K562 (cell line): Measurements from ENCODE around the gene TRAPPC5. TPM values are rescaled to one million over a fixed set of nuclear protein-coding genes. Genes with fewer than 3 reads are reported as not detected.

Experiments used
- ATAC-seq: fragments of 200-7000 bp; cut with Tn5 transposase; 3 replicates; pipeline ENCODE4 v1.9.1; 2020; ENCODE audit warnings: moderate library complexity
- BruUV-seq: library from RNA; stranded (reverse); fragments of 400-500 nt; replicated peaks from 2 replicates; lab custom pipeline; 2021; lab: Mats Ljungman, UMichigan
- CTCF ChIA-PET: fragments of 300-600 bp; formaldehyde crosslinking; extraction: SDS; loops from one replicate; lab custom pipeline; 2021; ENCODE audit warnings: low intra/inter-chr PET ratio; lab: Yijun Ruan, JAX
- POLR2A ChIA-PET: fragments of 300-600, 350-650 bp; sonication (Branson Sonifier 250); formaldehyde crosslinking; extraction: SDS; loops from one replicate; lab custom pipeline; 2021; ENCODE audit warnings: antibody characterized with exemption, inconsistent platforms; lab: Yijun Ruan, JAX
- DNase-seq, 4 experiments: peaks; one replicate each; pipeline versions ENCODE4 v3.0.0 to v3.0.0-alpha.2; 2011 to 2018; ENCODE audit warnings: low spot score in 3 of 4, mixed read lengths in 3 of 4; ENCODE audit errors: extremely low read depth in 1 of 4
- FAIRE-seq: peaks from 2 replicates; lab custom pipeline; 2011; peaks lifted over from hg19 to GRCh38; lab: Jason Lieb, UNC
- H2AFZ ChIP-seq: 2 replicates; pipeline ENCODE4 v1.6.0; 2011; ENCODE audit warnings: low read depth, low read length, control low read depth, inconsistent platforms
- H3K27ac ChIP-seq: fragments of 200-600 bp; 3 replicates; pipeline ENCODE4 v1.8.0; 2011; ENCODE audit warnings: low read depth, mild to moderate bottlenecking, control low read depth, inconsistent platforms, low read length, moderate library complexity, mixed read lengths; ENCODE audit errors: extremely low read depth
- H3K27me3 ChIP-seq, 2 experiments: fragments of 300-600 bp in 1 of 2; 2 replicates in 1 of 2; 3 replicates in 1 of 2; pipeline versions ENCODE4 v1.6.0 to v1.8.0; 2011; ENCODE audit warnings: inconsistent platforms in 2 of 2, low read length in 2 of 2, mild to moderate bottlenecking in 1 of 2, mixed read lengths in 1 of 2, moderate library complexity in 1 of 2; ENCODE audit not compliant: control insufficient read depth in 2 of 2, insufficient read depth in 2 of 2
- H3K36me3 ChIP-seq: fragments of 300-600 bp; 3 replicates; pipeline ENCODE4 v1.8.0; 2011; ENCODE audit warnings: mild to moderate bottlenecking, low read length, inconsistent platforms; ENCODE audit not compliant: control insufficient read depth, insufficient read depth
- H3K4me1 ChIP-seq, 2 experiments: fragments of 200-600 bp in 1 of 2; replicated peaks in 1 of 2; 2 replicates in 1 of 2; 3 replicates in 1 of 2; pipeline versions ENCODE4 v1.5.1 to v1.8.0; 2011; ENCODE audit warnings: inconsistent platforms in 2 of 2, low read length in 2 of 2, mild to moderate bottlenecking in 1 of 2, mixed read lengths in 1 of 2, moderate library complexity in 1 of 2; ENCODE audit not compliant: control insufficient read depth in 2 of 2, insufficient read depth in 2 of 2
- H3K4me2 ChIP-seq: 2 replicates; pipeline ENCODE4 v1.6.1; 2011; ENCODE audit warnings: low read length, control low read depth, inconsistent platforms, mixed read lengths; ENCODE audit not compliant: insufficient read depth
- H3K4me3 ChIP-seq: fragments of 200-600 bp; sonication (generic), shearing (Covaris generic); 2 replicates; pipeline ENCODE4 v1.5.1; 2016; ENCODE audit warnings: control low read depth, inconsistent platforms
- H3K79me2 ChIP-seq: fragments of 200-600 bp; 3 replicates; pipeline ENCODE4 v1.8.0; 2011; ENCODE audit warnings: low read length, inconsistent platforms; ENCODE audit not compliant: control insufficient read depth, insufficient read depth
- H3K9ac ChIP-seq, 2 experiments: 2 replicates each; pipeline versions ENCODE4 v1.6.0 to v1.6.1; 2011; ENCODE audit warnings: low read depth in 2 of 2, low read length in 2 of 2, control low read depth in 1 of 2, inconsistent platforms in 1 of 2, mild to moderate bottlenecking in 1 of 2, mixed read lengths in 1 of 2; ENCODE audit not compliant: insufficient read depth in 1 of 2
- H3K9me1 ChIP-seq: one replicate; pipeline ENCODE4 v1.6.0; 2011; ENCODE audit warnings: inconsistent platforms, mild to moderate bottlenecking, low read length, moderate library complexity; ENCODE audit not compliant: control insufficient read depth, insufficient read depth
- H3K9me3 ChIP-seq: replicated peaks from 2 replicates; pipeline ENCODE4 v1.5.1; 2011; ENCODE audit warnings: low read depth, low read length, inconsistent platforms; ENCODE audit not compliant: control insufficient read depth, insufficient read depth
- H4K20me1 ChIP-seq: replicated peaks from 2 replicates; pipeline ENCODE4 v1.6.1; 2011; ENCODE audit warnings: low read length, inconsistent platforms, mixed read lengths; ENCODE audit not compliant: control insufficient read depth, insufficient read depth
- CHD4 ChIP-seq: fragments of 200-600 bp; sonication (generic); IDR thresholded peaks from 3 replicates; pipeline ENCODE4 v1.6.1; 2012; ENCODE audit warnings: low read depth, mild to moderate bottlenecking, mixed read lengths, low read length, inconsistent platforms; ENCODE audit not compliant: insufficient read depth, insufficient replicate concordance, poor library complexity, severe bottlenecking
- NR2C2 ChIP-seq, 2 experiments: fragments of 200-800 bp in 1 of 2; sonication (Bioruptor generic) in 1 of 2; sonication (generic) in 1 of 2; formaldehyde crosslinking in 1 of 2; IDR thresholded peaks; 2 replicates each; pipeline versions ENCODE4 v1.6.1 to v1.8.0; 2016 to 2022; ENCODE audit warnings: mild to moderate bottlenecking in 1 of 2, missing compliant biosample characterization in 1 of 2, missing genetic modification characterization in 1 of 2, missing genetic modification reagents in 1 of 2
- RUNX1 ChIP-seq: sonication (generic); IDR thresholded peaks from 2 replicates; pipeline ENCODE4 v1.6.1; 2016; ENCODE audit warnings: antibody characterized with exemption, low read depth
- TCF7L2 ChIP-seq: fragments of 150-350 bp; IDR thresholded peaks from 2 replicates; pipeline ENCODE4 v1.6.1; 2016; ENCODE audit warnings: low read depth, mild to moderate bottlenecking, low read length, moderate library complexity
- ZNF121 ChIP-seq: sonication (generic); formaldehyde crosslinking; conservative IDR thresholded peaks from 2 replicates; pipeline ENCODE4 v1.8.0; 2022; ENCODE audit warnings: missing genetic modification reagents
- WGBS: fragments of 100-300 bp; shearing (Covaris generic); methylation state at CpG from one replicate; pipeline ENCODE4 v1.1.6; 2016; ENCODE audit warnings: low coverage, mixed read lengths; ENCODE audit not compliant: insufficient coverage; ENCODE audit errors: missing lambda C conversion rate; 5-methylcytosine and 5-hydroxymethylcytosine counted together
- in situ Hi-C: fragments of 300-500 bp; cut with MboI; formaldehyde crosslinking; loops from 4 replicates; pipeline ENCODE4 v1.15.0; 2018; ENCODE audit warnings: inconsistent platforms, mixed read lengths
- intact Hi-C: fragments of 100-400 bp; cut with micrococcal nuclease; formaldehyde crosslinking; loops from 2 replicates; pipeline ENCODE4 v1.14.2; 2022
- polyA plus RNA-seq, 8 experiments: library from polyadenylated mRNA; depleted of rRNA in 4 of 8; stranded (reverse) in 5 of 8; unstranded in 3 of 8; fragments of >200 nt; fragmentation: Nextera tagmentation in 2 of 8; fragmentation: Illumina TruSeq in 1 of 8; extraction: Ambion mirVana in 2 of 8; extraction: Trizol in 1 of 8; gene quantifications; 2 replicates each; pipeline versions ENCODE4 v1.2.1 to v1.2.3, GENCODE V29; 2011 to 2014; ENCODE audit warnings: inconsistent platforms in 1 of 8, missing spikeins in 1 of 8
- total RNA-seq, 7 experiments: library from RNA; depleted of rRNA in 6 of 7; stranded (reverse); fragments of >200 nt in 6 of 7; fragmentation: Illumina TruSeq in 2 of 7; extraction: Trizol in 2 of 7; gene quantifications; 2 replicates each; pipeline versions ENCODE4 v1.2.1 to v1.2.3, GENCODE V29; 2011 to 2021; ENCODE audit warnings: low replicate concordance in 1 of 7

TRAPPC5 gene
- total and polyA plus RNA-seq, 9 of the 15 experiments (the other 6 are each of a cell fraction or from before 2014, with no cell fraction given): 2.0 to 76.9 (median 29.3) TPM

GRCh38 chr19:7732045-7732444 lies 51.4 kb downstream of the TRAPPC5 start, which contains the start of gene CLEC4G (continued):
- TF ChIP-seq NR2C2 (CRISPR knock-in tag; IDR thresholded peaks at IDR 0.05) (no peak), NR2C2 (tag; IDR thresholded peaks at IDR 0.05) (no peak), CHD4 (no peak)
- TF ChIP-seq, all 486 proteins: peak for 0

GRCh38 chr19:7733376-7733775 lies 52.7 kb downstream of the TRAPPC5 start:
- CTCF ChIA-PET: no interaction called here
- WGBS: 4% methylated on average over 6 of the region's 6 CpGs
- no TSS peak for BruUV-seq

More at GRCh38 chr19:7733376-7733775, 52.7 kb downstream of the TRAPPC5 start:
- Histone ChIP-seq H2AFZ (no peak overlapping the region), H3K79me2 (no peaks in the 10 kb centered on the region), H3K36me3 (no peaks in the 10 kb centered on the region), H3K27me3 (peaks cover 13 to 34% of the 10 kb centered on the region in 2 experiments; a peak in 4 of 5 replicates), H3K4me1 (peaks cover 0 to 20% of the 10 kb centered on the region in 2 experiments; a peak in 2 of 5 replicates), H3K4me2 (no peak overlapping the region), H3K9me3 (no peaks in the 10 kb centered on the region), H3K9ac (no peak overlapping the region), H3K4me3 (no peak overlapping the region), H3K9me1 (no peaks in the 10 kb centered on the region), H4K20me1 (0 out of 2 replicates have a peak, but pooled peaks cover 3% of the 10 kb centered on the region), H3K27ac (no peak overlapping the region)
- FAIRE-seq (no peak), DNase-seq (no peak), ATAC-seq (no peak)
- intact Hi-C loops (no loop called here), in situ Hi-C loops (no loop called here)
- POLR2A ChIA-PET: no interaction called here
- TF ChIP-seq ZNF121 (0 out of 2 replicates have a peak, but pooled peaks have one; percentile 41), TCF7L2 (no peak), RUNX1 (no peak)
